ENCODE measurements around the gene HDAC6.
A peak's percentile ranks its signal among the peaks of the same experiment; 100 is the strongest.
"Not testable (repeated sequence)": the region's sequence is repeated elsewhere in the genome, so short reads cannot be mapped to it uniquely, and the experiment has no call there.

The HDAC6 gene

DNA sequence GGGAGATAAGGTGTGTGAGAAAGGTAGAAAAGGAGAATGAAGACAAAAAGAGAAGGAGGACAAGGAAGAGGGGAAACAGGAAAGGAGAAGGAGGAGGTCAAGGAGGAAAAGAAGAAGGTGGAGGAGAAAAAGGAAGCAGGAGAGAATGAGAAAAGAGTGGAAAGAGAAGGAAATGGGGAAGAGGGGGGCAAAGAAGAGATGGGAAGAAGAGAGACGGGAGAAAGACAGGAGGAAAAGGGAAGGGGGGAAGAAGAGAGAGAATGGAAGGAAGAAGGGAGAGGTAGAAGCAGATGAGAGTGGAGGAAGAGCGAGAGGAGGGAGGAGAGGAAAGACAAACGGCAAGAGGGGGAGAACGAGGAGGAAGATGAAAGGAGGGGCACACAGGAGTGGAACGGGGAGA lies 11.4 kb upstream of the HDAC6 start:
- DNase-seq = no peak

DNA sequence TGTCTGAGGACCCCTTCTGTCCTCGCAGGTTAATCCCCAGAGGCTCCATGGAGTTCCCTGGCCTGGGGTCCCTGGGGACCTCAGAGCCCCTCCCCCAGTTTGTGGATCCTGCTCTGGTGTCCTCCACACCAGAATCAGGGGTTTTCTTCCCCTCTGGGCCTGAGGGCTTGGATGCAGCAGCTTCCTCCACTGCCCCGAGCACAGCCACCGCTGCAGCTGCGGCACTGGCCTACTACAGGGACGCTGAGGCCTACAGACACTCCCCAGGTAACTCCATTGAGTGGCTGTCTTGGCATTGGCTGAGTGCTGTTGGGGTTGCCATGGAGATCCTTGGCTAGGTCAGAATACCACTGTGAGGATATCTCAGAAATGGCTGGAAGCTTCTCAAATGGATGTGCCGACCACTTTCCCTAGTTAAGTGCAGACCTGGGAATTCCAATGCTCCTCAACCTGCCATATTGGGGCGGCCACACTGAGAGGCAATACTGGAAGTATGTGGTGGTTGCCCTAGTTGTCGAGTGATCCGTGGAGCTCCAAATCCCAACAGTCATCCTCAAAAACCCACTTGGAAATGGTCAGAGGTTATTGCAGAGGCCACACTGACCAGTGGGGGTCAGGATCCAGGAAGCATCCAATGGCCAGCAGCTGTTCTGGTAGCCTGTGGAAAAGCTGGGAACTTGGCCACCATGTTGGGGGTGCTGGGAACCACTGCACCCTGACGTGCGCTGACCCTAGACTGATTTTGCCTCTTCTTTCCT lies 10.6 kb upstream of the HDAC6 start:
- DNase-seq = no peak

DNA sequence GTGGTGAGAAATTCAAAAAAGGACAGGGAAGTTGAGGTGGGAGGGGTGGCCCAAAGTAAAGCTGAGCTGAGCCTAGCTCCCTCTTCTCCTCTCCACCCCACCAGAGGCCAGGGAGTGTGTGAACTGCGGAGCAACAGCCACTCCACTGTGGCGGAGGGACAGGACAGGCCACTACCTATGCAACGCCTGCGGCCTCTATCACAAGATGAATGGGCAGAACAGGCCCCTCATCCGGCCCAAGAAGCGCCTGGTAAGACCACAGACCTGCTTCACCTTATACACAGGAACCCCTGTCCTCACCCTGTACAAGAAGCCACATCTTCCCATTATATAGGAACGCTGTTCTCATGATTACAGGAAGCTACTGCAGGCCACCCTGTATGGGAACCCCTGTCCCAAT lies 9.6 kb upstream of the HDAC6 start:
- no peak for DNase-seq

DNA sequence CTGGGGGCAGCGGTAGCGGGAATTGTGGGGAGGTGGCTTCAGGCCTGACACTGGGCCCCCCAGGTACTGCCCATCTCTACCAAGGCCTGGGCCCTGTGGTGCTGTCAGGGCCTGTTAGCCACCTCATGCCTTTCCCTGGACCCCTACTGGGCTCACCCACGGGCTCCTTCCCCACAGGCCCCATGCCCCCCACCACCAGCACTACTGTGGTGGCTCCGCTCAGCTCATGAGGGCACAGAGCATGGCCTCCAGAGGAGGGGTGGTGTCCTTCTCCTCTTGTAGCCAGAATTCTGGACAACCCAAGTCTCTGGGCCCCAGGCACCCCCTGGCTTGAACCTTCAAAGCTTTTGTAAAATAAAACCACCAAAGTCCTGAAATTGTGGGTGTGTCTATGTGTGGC lies 7.9 kb upstream of the HDAC6 start:
- DNase-seq = no peak

DNA sequence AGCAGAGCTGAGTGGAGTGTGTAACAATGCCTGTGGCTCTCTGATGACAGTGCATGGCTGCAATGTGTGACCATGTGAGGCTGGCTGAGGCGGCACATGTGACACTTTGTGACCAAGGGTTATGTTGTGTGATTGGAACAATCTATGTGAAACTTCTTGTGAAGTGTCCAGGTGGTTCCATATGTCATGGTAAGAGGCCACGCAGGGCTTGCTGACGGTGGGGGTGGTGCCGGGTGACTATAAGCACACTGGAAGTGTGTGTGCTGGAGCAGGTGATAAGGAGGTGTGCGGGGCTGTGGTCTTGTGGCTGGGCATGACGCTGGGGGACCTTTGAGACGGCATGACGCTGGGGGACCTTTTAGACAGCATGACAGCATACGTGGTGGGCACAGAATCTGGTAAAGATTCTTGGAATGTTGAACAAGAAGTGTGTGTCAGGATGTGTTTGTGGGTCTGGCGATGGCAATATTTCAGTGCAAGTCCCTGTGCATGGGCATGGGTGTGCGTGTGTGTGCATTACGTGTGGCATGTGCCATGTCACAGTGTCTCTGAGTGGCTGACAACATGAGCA lies 7.4 kb upstream of the HDAC6 start:
- no peak for DNase-seq

DNA sequence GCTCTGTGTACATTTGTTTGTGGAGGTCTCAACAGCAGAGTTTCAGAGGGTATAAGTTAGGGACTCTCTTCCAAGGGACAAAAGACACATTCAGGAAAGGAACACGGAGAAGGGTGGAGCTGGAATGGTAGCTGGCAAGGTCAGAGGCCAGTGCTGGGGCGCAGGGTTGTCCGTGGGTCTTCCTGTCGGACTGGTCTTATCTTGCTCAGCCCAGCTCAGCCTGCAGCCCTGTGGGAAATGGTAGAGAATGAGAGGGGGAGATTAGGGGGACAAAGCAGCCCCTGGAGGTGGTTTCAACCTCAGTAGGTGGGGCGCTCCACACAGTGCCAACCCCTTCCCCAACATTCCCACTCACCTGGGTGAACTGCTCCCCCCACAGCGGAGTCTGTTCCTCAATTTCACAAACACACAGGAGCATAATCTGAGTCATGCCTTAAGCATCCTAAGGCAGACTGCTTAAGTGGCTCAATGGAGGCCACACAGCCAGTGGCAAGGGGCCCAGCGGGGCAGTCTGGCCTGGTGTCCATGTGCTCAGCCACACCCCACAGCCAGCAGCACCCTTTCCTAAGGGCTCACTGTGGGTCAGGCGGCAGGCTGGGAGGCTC lies 6.9 kb upstream of the HDAC6 start:
- no peak for DNase-seq

DNA sequence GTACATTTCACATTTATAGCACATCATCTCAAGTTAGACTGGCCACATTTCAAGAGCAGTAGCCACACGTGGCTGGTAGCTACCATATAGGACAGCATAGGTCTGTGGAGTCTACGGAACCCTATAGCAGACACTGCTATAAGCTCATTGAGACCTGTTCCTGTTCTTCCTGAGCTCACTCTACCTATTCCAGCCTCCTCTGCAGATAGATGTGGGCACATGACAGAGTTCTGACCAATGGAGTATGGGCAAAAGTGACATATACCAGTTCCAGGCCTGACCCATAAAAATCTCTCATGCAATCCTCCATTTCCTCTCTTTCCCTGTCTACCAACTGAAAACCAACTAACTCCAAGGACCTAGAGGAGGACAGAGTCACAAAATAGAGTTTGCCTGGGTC lies 3.5 kb upstream of the HDAC6 start:
- DNase-seq = no peak

DNA sequence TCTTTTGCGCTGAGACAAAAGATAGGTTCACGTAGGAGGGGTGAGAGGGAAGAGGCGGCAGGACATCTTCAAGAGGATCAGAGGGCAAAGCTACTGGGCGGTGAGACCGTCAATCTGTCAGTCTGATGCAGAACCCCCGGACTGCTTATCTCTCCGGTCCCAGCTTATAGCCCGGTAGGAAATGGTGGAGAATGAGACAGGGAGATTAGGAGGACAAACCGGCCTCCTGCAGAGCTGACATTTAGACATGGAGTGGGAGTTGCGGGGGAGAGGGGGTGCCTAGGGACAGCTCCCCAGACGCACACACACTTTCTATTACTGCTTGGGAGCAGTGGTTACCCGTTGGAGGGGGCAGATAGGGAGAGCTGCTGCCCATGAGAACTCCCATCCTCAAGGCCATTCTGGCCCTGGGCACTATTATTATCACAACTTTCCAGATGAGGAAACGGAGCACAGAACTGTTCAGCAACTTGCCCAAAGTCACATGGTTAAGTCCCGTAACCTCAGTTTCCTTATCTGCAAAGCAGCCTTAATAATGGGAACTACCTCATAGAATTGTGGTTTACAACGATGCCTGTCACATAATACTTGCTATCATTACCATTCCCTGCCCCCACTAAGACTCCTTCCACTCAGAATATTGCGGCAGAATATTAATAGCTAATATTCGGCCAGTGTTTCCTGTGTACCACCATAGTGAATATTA lies 1.1 kb upstream of the HDAC6 start:
- no peak for DNase-seq

DNA sequence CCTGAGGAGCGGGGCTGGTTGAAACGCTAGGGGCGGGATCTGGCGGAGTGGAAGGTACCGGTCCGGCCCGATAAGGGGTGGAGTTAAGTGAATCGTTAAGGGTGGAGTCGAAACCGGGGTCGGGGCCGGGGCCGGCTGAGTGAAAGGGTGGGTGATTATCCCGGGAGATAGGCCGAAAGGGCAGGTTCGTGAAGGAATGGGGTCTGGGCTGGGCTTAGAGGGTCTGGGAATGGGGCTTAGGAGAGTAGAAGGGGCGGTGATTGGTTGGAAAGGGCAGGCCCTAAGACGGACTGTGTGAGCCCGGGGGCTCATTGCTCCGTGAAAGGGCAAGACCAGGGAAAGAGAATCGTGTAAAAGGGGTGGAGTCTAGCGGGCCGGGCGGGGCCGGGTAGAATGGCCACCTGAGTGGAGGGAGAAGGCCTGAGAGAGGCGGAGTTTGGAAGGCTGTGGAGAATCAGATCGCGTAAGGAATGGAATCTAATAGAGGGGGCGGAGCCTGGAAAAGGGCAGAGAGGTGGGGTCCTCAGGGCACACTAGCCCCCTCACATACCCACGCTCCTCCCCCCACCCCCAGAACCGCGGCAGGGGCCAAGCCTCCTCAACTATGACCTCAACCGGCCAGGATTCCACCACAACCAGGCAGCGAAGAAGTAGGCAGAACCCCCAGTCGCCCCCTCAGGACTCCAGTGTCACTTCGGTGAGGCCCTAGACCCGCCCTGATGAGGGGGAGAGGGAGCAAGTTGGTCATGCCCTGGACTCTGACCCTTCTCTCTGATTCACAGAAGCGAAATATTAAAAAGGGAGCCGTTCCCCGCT lies 430 bp downstream of the HDAC6 start:
- peak; percentile 62 for DNase-seq

DNA sequence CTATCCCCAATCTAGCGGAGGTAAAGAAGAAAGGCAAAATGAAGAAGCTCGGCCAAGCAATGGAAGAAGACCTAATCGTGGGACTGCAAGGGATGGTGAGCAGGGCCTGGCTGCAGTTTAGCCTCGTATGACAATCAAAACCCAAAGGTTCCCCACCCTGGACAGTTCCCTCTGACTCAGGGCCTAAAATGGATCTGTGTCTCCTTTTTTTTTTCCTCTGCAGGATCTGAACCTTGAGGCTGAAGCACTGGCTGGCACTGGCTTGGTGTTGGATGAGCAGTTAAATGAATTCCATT lies 986 bp downstream of the HDAC6 start:
- DNase-seq = no peak

DNA sequence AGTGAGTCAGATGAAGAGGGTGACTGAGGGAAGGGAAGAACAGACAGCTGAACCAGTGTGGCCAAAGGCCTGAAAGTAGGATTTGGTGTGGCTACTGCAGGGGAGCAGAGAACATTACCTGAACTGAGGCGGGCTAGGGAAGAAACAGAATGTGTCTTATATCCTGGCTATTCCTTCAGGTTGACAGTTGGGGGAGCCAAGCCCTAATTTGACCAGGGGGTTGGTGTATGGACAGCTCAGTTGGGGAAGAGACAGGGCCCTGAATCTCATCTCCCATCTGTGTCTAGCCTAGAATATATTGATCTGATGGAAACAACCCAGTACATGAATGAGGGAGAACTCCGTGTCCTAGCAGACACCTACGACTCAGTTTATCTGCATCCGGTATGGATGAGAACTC lies 4.2 kb downstream of the HDAC6 start:
- DNase-seq = no peak

DNA sequence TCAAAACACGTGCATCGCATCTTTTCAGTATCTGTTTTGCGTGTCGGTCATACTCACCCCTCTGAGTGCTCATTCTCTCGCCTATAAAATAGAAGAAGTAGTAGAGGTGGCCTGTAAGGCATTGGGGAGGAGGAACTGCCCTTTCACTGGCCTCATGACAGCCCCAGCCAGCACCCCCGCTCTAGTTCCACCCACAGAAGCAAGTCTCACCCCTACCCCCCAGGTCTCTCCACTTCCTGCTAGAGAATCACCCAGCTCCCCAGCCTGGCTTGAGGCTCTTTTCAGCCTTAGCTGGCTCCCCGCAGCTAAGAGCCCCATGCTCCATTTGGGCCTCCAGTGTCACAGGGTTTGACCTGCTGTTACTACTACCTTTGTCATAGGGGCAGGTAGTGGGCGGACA lies 11.8 kb downstream of the HDAC6 start:
- no peak for DNase-seq

DNA sequence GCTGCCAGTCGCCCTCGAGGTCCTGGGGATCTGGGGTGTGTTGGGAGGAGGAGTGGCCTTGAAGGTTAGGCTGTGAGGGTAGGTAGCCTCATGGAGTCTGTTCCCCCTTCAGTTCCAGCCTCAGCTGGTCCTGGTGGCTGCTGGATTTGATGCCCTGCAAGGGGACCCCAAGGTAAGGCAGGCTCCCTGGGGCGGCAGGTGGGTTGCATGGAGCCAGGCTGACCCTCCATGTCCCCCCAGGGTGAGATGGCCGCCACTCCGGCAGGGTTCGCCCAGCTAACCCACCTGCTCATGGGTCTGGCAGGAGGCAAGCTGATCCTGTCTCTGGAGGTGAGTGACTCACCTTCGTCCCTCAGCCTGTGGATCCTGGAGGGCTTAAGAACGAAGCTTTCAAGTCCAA lies 12.9 kb downstream of the HDAC6 start:
- DNase-seq = no peak

DNA sequence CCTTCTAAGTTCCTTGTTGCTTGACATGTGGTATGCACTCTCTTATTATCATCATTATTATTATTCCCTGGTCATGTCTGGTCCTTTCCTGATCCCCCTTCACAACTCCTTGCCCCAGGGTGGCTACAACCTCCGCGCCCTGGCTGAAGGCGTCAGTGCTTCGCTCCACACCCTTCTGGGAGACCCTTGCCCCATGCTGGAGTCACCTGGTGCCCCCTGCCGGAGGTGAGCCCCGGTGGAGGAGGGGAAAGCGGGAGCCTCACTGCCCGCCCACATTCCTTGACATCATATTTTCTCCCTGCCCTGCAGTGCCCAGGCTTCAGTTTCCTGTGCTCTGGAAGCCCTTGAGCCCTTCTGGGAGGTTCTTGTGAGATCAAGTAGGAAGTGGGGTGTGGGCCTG lies 13.4 kb downstream of the HDAC6 start:
- no peak for DNase-seq

DNA sequence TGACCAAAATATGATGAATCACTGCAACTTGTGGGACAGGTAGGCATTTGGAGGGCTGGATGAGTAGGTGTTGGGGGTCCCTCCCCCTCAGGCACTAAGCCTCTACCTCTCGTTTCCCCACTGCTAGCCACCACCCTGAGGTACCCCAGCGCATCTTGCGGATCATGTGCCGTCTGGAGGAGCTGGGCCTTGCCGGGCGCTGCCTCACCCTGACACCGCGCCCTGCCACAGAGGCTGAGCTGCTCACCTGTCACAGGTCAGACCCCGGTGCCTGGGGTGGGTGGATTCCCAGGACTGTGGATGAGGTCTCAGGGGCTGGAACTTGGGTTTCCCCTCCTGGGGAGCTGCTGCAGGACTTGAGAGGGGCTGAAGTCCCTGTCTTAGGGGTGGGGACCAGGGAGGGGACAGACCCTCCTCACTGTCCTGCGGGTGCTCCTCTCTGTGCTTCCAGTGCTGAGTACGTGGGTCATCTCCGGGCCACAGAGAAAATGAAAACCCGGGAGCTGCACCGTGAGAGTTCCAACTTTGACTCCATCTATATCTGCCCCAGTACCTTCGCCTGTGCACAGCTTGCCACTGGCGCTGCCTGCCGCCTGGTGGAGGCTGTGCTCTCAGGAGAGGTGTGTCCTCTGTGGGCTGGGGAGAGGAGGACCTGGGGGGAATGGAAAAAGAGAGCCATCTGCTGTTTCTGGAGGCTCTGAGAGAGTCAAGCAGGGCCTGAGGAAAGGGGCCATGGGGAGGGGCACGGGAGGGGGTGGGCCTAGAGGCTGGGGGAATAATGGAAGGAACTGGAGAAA lies 14.3 kb downstream of the HDAC6 start:
- DNase-seq = no peak

DNA sequence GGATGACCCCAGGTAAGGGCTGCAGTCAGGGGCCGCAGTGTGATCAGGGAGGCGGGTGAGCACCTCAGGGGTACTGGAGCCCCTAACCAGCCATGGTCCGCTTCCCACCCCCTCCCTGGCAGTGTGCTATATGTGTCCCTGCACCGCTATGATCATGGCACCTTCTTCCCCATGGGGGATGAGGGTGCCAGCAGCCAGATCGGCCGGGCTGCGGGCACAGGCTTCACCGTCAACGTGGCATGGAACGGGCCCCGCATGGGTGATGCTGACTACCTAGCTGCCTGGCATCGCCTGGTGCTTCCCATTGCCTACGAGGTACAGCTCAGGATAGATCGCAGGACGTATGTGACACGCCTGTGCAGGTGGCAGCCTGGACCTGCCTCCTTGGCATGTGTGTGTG lies 16.2 kb downstream of the HDAC6 start:
- no peak for DNase-seq

DNA sequence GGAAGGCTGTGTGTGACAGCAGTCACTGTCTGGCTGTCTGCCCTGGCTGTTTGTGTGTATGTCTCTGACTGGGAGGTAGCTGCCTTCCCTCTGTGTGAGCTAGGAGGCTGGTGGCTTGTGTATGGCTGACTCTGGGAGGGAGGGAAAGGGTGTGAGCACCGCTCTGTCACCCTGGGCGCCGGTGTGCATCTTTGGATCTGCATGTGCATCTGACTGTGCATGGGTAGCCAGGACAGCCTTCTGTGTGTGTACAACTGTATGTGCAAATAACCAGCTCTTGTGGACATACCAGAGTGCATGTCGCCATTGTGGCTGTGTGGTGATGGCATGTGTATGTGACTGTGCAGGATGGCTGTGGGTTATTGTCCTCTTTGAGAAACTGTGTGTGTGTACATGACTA lies 17.0 kb downstream of the HDAC6 start:
- no peak for DNase-seq

DNA sequence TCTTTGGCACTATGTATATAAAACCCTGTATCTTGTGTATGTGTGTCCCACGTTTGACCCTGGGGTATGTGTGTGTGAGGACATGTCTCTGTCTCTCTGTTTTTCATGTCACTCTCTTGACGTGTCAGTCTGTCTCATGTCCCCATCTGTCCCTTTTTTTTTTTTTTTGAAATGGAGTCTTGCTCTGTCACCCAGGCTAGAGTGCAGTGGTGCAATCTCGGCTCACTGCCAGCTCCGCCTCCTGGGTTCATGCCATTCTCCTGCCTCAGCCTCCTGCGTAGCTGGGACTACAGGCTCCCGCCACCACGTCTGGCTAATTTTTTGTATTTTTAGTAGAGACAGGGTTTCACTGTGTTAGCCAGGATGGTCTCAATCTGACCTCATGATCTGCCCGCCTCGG lies 17.5 kb downstream of the HDAC6 start:
- DNase-seq = not testable (repeated sequence)

DNA sequence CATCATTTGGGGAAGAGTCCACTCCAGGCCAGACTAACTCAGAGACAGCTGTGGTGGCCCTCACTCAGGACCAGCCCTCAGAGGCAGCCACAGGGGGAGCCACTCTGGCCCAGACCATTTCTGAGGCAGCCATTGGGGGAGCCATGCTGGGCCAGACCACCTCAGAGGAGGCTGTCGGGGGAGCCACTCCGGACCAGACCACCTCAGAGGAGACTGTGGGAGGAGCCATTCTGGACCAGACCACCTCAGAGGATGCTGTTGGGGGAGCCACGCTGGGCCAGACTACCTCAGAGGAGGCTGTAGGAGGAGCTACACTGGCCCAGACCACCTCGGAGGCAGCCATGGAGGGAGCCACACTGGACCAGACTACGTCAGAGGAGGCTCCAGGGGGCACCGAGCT lies 21.2 kb downstream of the HDAC6 start:
- no peak for DNase-seq

DNA sequence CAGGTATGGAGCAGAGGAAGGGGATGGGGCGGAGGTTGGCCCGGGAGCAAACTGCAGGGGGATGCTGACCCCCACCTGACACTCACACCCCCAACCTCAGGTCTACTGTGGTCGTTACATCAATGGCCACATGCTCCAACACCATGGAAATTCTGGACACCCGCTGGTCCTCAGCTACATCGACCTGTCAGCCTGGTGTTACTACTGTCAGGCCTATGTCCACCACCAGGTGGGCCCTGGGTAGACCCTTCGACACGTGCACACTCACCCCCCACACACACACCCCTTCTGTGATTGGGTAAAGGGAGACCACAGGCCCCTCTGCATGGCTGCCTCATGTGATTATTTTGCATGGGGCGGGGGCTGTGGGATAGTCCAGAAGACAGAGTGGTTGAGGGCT lies 22.2 kb downstream of the HDAC6 start:
- DNase-seq = no peak

DNA sequence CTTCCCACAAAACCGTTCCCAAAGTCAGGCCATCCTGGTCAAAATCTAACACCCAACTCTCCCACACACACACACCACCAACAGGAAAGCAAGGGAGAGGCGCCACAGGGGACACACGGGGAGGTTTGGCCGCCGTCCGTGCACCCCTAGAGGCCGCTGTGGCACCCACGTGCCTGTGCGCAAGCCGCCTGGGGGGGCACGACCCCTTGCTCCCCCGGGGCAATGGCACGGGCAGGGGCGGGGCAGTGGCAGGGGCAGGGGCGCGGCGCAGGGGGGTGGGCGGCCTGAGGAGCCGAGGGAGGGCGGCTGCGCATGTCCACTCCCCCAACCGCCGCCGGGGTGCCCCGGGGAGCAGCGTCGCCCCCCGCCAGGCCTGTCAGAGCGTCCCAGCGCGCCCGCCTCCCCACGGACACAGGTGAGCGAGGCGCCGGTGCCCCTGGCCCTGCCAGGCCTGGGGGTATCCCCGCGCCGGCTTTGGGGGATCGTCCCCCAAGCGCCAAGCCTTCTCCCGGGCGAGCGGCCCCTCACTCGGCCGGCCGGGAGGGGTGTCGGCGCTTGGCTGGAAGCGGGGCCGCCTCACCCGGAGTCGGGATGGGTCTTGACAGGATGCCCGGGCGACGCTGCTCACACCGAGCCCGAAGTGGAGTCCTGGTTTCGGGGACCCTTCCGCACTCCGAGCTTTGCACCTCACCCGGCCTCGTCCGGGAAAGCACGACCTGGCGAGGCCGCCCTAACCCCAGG lies 24.4 kb downstream of the HDAC6 start, which contains the start of gene ERAS:
ERAS (plus strand) TSS at position 379 of the 741 bp plus-strand sequence. CDS start 2,611 bp downstream, outside the sequence.
- no peak for DNase-seq
